Measurements from ENCODE around the gene OR2B2.

DNA sequence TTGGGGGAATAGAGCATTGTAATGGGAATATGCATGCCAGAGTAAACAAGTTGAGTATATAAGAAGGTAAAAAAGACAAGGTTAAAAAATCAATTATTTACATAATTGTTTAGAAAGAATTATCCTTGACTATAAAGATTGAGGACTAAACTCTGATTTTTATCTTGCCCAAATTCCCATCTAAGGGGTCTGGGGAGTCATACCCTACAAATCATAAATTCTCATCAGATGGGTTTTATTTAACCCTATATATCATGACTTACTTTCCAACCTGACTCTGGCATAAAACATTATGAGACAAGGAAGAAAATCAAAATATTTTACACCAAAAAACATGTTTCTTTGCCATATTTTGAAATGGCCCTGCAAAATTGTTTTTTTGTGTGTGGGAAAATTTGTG lies 12.7 kb downstream of the OR2B2 start:
- no peak for TF ChIP-seq SMC3 (IDR thresholded peaks at IDR 0.05; ENCODE audit: low read depth, low read length)
- no peak for TF ChIP-seq CTCF (conservative IDR thresholded peaks at IDR 0.05; ENCODE audit: low read depth, low read length)
- no peak for TF ChIP-seq POLR2A (IDR thresholded peaks at IDR 0.05; ENCODE audit: low read depth, low read length)
- TF ChIP-seq CEBPB (IDR thresholded peaks at IDR 0.05; ENCODE audit: low read depth, low read length): no peak
- no peak for TF ChIP-seq RAD21 (IDR thresholded peaks at IDR 0.05; ENCODE audit: low read length)
- TF ChIP-seq USF2 (IDR thresholded peaks at IDR 0.05; ENCODE audit: low read depth, low read length): no peak
- TF ChIP-seq NFE2L2 (IDR thresholded peaks at IDR 0.05; ENCODE audit: low read depth, low read length): no peak
- TF ChIP-seq MAFK (IDR thresholded peaks at IDR 0.05; ENCODE audit: low read depth, low read length): no peak
- no peak for TF ChIP-seq CHD1 (IDR thresholded peaks at IDR 0.05; ENCODE audit: low read depth, low read length)
- no peak for TF ChIP-seq RFX5 (IDR thresholded peaks at IDR 0.05; ENCODE audit: low read depth, low read length)
- TF ChIP-seq, protein P1, sequence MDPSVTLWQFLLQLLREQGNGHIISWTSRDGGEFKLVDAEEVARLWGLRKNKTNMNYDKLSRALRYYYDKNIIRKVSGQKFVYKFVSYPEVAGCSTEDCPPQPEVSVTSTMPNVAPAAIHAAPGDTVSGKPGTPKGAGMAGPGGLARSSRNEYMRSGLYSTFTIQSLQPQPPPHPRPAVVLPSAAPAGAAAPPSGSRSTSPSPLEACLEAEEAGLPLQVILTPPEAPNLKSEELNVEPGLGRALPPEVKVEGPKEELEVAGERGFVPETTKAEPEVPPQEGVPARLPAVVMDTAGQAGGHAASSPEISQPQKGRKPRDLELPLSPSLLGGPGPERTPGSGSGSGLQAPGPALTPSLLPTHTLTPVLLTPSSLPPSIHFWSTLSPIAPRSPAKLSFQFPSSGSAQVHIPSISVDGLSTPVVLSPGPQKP (IDR thresholded peaks at IDR 0.05; ENCODE audit: borderline replicate concordance, low read depth, low read length): no peak
- no peak for TF ChIP-seq BHLHE40 (IDR thresholded peaks at IDR 0.05; ENCODE audit: low read depth, low read length)
- no peak for TF ChIP-seq RCOR1 (IDR thresholded peaks at IDR 0.05; ENCODE audit: insufficient replicate concordance, low read length)

Data from IMR-90 (cell line).